H1 (cell line): ENCODE measurements around the gene SYCE3. TPM values are rescaled to one million over a fixed set of nuclear protein-coding genes. Genes with fewer than 3 reads are reported as not detected.

Experiments used
- EGR1 ChIP-seq: IDR thresholded peaks from 2 replicates; pipeline ENCODE4 v1.6.1; 2011; ENCODE audit warnings: low read depth, low read length, borderline replicate concordance
- FOSL1 ChIP-seq: IDR thresholded peaks from 2 replicates; pipeline ENCODE4 v1.6.1; 2011; ENCODE audit warnings: mild to moderate bottlenecking, low read depth, low read length, moderate library complexity; ENCODE audit not compliant: insufficient read depth
- GTF2F1 ChIP-seq: IDR thresholded peaks from 2 replicates; pipeline ENCODE4 v1.6.1; 2012; ENCODE audit warnings: low read depth, low read length, improper control_type of control experiment, borderline replicate concordance
- JUN ChIP-seq: IDR thresholded peaks from 2 replicates; pipeline ENCODE4 v1.6.1; 2011; ENCODE audit warnings: low read depth, mild to moderate bottlenecking, improper control_type of control experiment, low read length
- JUND ChIP-seq: IDR thresholded peaks from 2 replicates; pipeline ENCODE4 v1.6.1; 2011; ENCODE audit warnings: mild to moderate bottlenecking, improper control_type of control experiment, low read length
- KDM4A ChIP-seq: IDR thresholded peaks from one replicate; pipeline ENCODE4 v1.7.1; 2012; ENCODE audit warnings: low read depth, mild to moderate bottlenecking, moderate library complexity, low read length, inconsistent platforms; ENCODE audit not compliant: severe bottlenecking
- KDM5A ChIP-seq: fragments of 200-600 bp; IDR thresholded peaks from 2 replicates; pipeline ENCODE4 v1.7.1; 2012; ENCODE audit warnings: mild to moderate bottlenecking, low read length, inconsistent platforms, mixed read lengths
- MAFK ChIP-seq: IDR thresholded peaks from 2 replicates; pipeline ENCODE4 v1.6.1; 2012; ENCODE audit warnings: low read depth, mild to moderate bottlenecking, improper control_type of control experiment, low read length
- NANOG ChIP-seq: IDR thresholded peaks from 2 replicates; pipeline ENCODE4 v1.6.1; 2011; ENCODE audit warnings: low read length, low read depth, mild to moderate bottlenecking, inconsistent platforms; ENCODE audit not compliant: insufficient read depth, poor library complexity, severe bottlenecking
- POLR2AphosphoS5 ChIP-seq: IDR thresholded peaks from 2 replicates; pipeline ENCODE4 v1.6.1; 2011; ENCODE audit warnings: low read depth, low read length
- RBBP5 ChIP-seq: IDR thresholded peaks from 2 replicates; pipeline ENCODE4 v1.7.1; 2012; ENCODE audit warnings: low read depth, mild to moderate bottlenecking, inconsistent platforms, low read length, moderate library complexity, borderline replicate concordance
- RFX5 ChIP-seq: IDR thresholded peaks from 2 replicates; pipeline ENCODE4 v1.6.1; 2011; ENCODE audit warnings: low read depth, low read length, improper control_type of control experiment, borderline replicate concordance
- RXRA ChIP-seq: IDR thresholded peaks from 2 replicates; pipeline ENCODE4 v1.6.1; 2011; ENCODE audit warnings: low read depth, mild to moderate bottlenecking, low read length, moderate library complexity; ENCODE audit not compliant: insufficient read depth
- SIRT6 ChIP-seq: IDR thresholded peaks from one replicate; pipeline ENCODE4 v1.7.1; 2012; ENCODE audit warnings: low read length, inconsistent platforms
- SIX5 ChIP-seq: IDR thresholded peaks from 2 replicates; pipeline ENCODE4 v1.6.1; 2011; ENCODE audit warnings: mild to moderate bottlenecking, low read depth, low read length
- SRF ChIP-seq: IDR thresholded peaks from 2 replicates; pipeline ENCODE4 v1.6.1; 2011; ENCODE audit warnings: mild to moderate bottlenecking, low read depth, low read length, moderate library complexity
- TAF7 ChIP-seq: optimal IDR thresholded peaks from 2 replicates; pipeline ENCODE3; 2011; ENCODE audit warnings: low read depth, mild to moderate bottlenecking, inconsistent platforms, low read length, moderate library complexity, borderline replicate concordance
- TBP ChIP-seq: IDR thresholded peaks from 2 replicates; pipeline ENCODE4 v1.6.1; 2011; ENCODE audit warnings: low read depth, low read length, improper control_type of control experiment
- polyA plus RNA-seq, 7 experiments: library from polyadenylated mRNA; depleted of rRNA in 3 of 7; stranded (reverse) in 5 of 7; unstranded in 2 of 7; fragments of >200 nt in 5 of 7; fragments of 200-250 nt in 2 of 7; gene quantifications; 1 replicate in 5 of 7; 2 replicates in 1 of 7; 4 replicates in 1 of 7; pipeline versions ENCODE4 v1.2.1 to v1.2.3, GENCODE V29; 2011 to 2013; ENCODE audit warnings: missing spikeins in 2 of 7, mixed read lengths in 2 of 7
- total RNA-seq: library from RNA; stranded (reverse); fragmentation: NEBNext Ultra II Directional; extraction: Animal tissue kit (Norgen Biotek cat#: 25700); gene quantifications from 2 replicates; pipeline ENCODE4 v1.2.1, GENCODE V29; 2021
- TF ChIP-seq, protein P1 (sequence below): IDR thresholded peaks from 2 replicates; pipeline ENCODE4 v1.6.1; 2012; ENCODE audit warnings: low read length, inconsistent platforms
- TF ChIP-seq, protein P2 (sequence below): IDR thresholded peaks from 2 replicates; pipeline ENCODE4 v1.6.1; 2012; ENCODE audit warnings: inconsistent platforms
- TF ChIP-seq, protein P3 (sequence below): IDR thresholded peaks from 2 replicates; pipeline ENCODE4 v1.6.1; 2012; ENCODE audit warnings: inconsistent platforms

SYCE3 gene
- total and polyA plus RNA-seq, 2 of the 8 experiments (the other 6 are each of a cell fraction or from before 2014, with no cell fraction given): 1.9 TPM; not detected in 1

DNA sequence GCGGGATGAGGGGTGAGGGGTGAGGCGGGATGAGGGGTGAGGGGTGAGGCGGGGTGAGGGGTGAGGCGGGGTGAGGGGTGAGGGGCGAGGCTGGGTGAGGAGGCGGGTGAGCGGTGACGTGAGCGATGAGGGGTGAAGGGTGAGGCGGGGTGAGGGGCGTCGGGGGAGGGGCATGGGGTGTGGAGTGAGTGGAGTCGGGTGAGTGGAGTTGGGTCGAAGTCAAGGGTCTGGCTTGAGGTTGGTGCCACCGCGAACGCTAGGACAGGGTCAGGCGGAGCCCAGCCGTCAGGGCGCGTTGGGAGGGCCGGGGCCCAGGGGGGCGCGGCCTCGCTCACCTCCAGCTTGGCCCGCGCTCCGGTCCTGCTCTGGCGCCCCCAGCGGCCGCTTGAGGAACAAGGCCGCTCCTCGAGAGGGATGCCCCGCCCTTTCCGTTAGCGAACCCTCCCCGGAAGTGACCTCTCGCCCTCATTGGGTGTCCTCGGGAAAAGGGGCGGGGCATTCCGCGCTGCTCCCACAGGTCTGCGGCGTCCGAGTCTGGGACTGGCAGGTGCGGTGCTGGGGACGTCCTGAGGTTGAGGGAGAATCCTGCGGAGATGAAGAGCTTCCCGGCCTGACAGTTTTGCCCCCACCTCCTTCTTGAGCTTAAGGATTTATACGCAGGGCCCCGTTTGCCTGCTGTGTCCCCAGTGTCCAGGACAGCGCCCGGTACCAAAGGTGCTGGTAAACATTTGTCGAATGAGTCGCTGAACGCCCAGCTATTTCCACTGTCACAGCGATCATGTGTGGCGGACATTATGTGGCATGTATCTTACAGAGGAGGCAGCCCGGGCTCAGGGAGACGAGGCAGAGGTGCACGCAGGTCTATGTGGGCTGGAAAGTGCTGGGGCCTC, at the start of gene SYCE3 (continued):
- TF ChIP-seq POLR2AphosphoS5: no peak
- TF ChIP-seq, protein P1, sequence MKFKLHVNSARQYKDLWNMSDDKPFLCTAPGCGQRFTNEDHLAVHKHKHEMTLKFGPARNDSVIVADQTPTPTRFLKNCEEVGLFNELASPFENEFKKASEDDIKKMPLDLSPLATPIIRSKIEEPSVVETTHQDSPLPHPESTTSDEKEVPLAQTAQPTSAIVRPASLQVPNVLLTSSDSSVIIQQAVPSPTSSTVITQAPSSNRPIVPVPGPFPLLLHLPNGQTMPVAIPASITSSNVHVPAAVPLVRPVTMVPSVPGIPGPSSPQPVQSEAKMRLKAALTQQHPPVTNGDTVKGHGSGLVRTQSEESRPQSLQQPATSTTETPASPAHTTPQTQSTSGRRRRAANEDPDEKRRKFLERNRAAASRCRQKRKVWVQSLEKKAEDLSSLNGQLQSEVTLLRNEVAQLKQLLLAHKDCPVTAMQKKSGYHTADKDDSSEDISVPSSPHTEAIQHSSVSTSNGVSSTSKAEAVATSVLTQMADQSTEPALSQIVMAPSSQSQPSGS: no peak
- no peak for TF ChIP-seq MAFK
- TF ChIP-seq, protein P2, sequence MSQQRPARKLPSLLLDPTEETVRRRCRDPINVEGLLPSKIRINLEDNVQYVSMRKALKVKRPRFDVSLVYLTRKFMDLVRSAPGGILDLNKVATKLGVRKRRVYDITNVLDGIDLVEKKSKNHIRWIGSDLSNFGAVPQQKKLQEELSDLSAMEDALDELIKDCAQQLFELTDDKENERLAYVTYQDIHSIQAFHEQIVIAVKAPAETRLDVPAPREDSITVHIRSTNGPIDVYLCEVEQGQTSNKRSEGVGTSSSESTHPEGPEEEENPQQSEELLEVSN: no peak
- TF ChIP-seq SIRT6: no peak
- peak; percentile 44 for TF ChIP-seq KDM4A
- TF ChIP-seq, protein P3, sequence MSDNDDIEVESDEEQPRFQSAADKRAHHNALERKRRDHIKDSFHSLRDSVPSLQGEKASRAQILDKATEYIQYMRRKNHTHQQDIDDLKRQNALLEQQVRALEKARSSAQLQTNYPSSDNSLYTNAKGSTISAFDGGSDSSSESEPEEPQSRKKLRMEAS: peak; percentile 51
- TF ChIP-seq NANOG: no peak
- TF ChIP-seq TBP: 0 out of 2 replicates have a peak, but pooled peaks have one; percentile 43
- no peak for TF ChIP-seq GTF2F1
- TF ChIP-seq KDM5A: no peak
- TF ChIP-seq SIX5: no peak
- TF ChIP-seq JUN: no peak
- no peak for TF ChIP-seq SRF
- TF ChIP-seq TAF7: no peak
- no peak for TF ChIP-seq RBBP5
- TF ChIP-seq FOSL1: no peak
- TF ChIP-seq JUND: no peak
- no peak for TF ChIP-seq RXRA
- no peak for TF ChIP-seq EGR1
- TF ChIP-seq RFX5: no peak
